ENCODE data around the gene GPATCH8. TPM values are rescaled to one million over a fixed set of nuclear protein-coding genes. Genes with fewer than 3 reads are reported as not detected.
"Not testable (repeated sequence)": the region's sequence is repeated elsewhere in the genome, so short reads cannot be mapped to it uniquely, and the experiment has no call there.

The GPATCH8 gene
- total RNA-seq, 1 donor from 2014 or later, result 49.6 TPM

GRCh38 chr17:44369414-44370023 is 133.7 kb downstream of the GPATCH8 start:
- H3K27me3 Mint-ChIP-seq (ENCODE audit: low read depth), result peaks cover 27% of the 10 kb centered on the region
- DNase-seq (ENCODE audit: low spot score); H3K9me3 Mint-ChIP-seq; H3K27ac Mint-ChIP-seq; H3K4me1 Mint-ChIP-seq (ENCODE audit: low read depth); H3K36me3 Mint-ChIP-seq (ENCODE audit: low read depth); intact Hi-C loops (cut with micrococcal nuclease): not testable (repeated sequence)
- peak overlapping the region; percentile 26 for H3K4me3 Mint-ChIP-seq (ENCODE audit: low read depth)

DNA sequence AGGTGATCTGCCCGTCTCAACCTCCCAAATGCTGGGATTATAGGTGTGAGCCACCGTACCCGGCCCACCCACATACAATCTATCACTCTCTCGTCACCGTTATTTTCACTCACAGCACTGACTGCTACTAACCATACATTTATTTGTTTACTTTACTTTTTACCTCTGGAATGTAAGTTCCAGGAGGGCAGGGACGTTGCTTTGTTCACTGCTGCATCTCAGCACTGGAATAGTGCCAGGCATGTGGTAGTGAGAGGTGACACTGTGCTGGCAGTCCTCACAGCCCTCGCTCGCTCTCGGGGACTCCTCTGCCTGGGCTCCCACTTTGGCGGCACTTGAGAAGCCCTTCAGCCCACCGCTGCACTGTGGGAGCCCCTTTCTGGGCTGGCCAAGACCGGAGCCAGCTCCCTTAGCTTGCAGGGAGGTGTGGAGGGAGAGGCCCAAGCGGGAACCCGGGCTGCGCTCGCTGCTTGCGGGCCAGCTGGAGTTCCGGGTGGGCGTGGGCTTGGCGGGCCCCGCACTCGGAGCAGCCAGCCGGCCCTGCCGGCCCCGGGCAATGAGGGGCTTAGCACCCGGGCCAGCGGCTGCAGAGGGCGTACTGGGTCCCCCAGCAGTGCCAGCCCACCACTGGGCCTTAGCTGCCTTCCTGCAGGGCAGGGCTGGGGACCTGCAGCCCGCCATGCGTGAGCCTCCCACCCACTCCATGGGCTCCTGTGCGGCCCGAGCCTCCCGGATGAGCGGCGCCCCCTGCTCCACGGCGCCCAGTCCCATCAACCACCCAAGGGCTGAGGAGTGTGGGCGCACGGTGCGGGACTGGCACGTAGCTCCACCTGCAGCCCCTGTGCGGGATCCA is 134.6 kb downstream of the GPATCH8 start:
- H3K36me3 Mint-ChIP-seq (ENCODE audit: low read depth); DNase-seq (ENCODE audit: low spot score); intact Hi-C loops (cut with micrococcal nuclease); H3K27ac Mint-ChIP-seq; H3K9me3 Mint-ChIP-seq; H3K4me1 Mint-ChIP-seq (ENCODE audit: low read depth); H3K4me3 Mint-ChIP-seq (ENCODE audit: low read depth): not testable (repeated sequence)
- peaks cover 27% of the 10 kb centered on the region for H3K27me3 Mint-ChIP-seq (ENCODE audit: low read depth)

GRCh38 chr17:44367231-44367979 is 135.8 kb downstream of the GPATCH8 start:
- no peak for DNase-seq (ENCODE audit: low spot score)
- no peaks in the 10 kb centered on the region for H3K36me3 Mint-ChIP-seq (ENCODE audit: low read depth)
- H3K27ac Mint-ChIP-seq, result no peak overlapping the region
- peaks cover 29% of the 10 kb centered on the region for H3K27me3 Mint-ChIP-seq (ENCODE audit: low read depth)
- peaks cover 6% of the 10 kb centered on the region for H3K4me1 Mint-ChIP-seq (ENCODE audit: low read depth)
- H3K9me3 Mint-ChIP-seq, result no peaks in the 10 kb centered on the region
- H3K4me3 Mint-ChIP-seq (ENCODE audit: low read depth), result no peak overlapping the region
- intact Hi-C loops (cut with micrococcal nuclease), result no loop called here

DNA sequence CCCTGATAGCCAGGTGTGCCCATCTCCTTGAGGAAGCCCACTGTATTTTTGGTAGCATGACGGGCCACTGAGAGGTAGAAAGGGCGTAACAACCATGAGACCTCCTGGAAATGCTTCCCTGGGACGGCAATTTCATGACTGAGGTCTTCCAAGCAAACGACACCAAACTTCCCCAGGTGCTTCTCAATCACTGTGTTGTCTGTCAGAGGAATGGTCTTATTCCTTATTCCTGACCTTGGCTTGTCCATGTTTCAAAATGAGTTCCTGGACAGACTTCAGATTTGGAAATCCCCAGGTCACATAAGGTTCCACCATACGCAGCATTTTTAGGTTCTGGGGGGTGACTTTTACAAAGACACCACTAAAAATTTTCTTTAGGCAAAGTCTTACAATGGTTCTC is 138.2 kb downstream of the GPATCH8 start:
- H3K4me3 Mint-ChIP-seq (ENCODE audit: low read depth); intact Hi-C loops (cut with micrococcal nuclease); H3K4me1 Mint-ChIP-seq (ENCODE audit: low read depth); H3K36me3 Mint-ChIP-seq (ENCODE audit: low read depth); DNase-seq (ENCODE audit: low spot score); H3K27ac Mint-ChIP-seq; H3K9me3 Mint-ChIP-seq: not testable (repeated sequence)
- H3K27me3 Mint-ChIP-seq (ENCODE audit: low read depth), result peaks cover 44% of the 10 kb centered on the region

DNA sequence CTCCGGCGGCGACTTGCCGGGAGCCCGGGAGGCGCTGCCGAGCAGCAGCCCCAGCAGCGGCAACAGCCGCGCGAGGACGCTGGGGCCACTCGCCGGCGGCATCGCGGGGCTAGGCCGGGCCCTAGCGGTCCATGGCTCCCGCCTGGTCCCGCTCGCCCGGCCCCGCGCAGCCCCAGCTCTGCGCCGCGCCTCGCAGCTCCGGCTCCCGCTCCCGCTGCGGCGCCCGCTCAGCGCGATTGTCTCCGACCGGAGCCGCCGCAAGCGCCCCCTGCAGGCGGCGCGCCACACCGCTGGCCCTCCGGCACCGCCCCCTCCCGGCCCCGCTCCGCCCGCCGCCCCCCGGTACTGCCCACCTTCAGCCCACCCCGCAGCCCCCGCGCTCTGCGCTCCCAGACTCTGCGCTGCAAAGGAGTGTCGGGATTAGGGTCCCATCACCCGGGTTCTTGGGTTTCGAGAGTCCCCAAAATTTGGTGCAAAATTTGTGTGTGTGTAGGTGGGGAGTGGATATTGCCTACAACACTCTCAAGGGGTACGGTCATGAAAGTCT is 139.5 kb downstream of the GPATCH8 start, which contains the start of gene FAM171A2:
FAM171A2 (minus strand) TSS at position 241 of the 547 bp plus-strand sequence; CDS start at position 102, 139 bp downstream.
- no peak within 1 kb of the TSS for H3K27ac Mint-ChIP-seq
- peaks cover 46% of the 10 kb centered on the region for H3K27me3 Mint-ChIP-seq (ENCODE audit: low read depth)
- no peaks in the 10 kb centered on the region for H3K9me3 Mint-ChIP-seq
- H3K4me1 Mint-ChIP-seq (ENCODE audit: low read depth), result peaks cover 2% of the 10 kb centered on the region
- no peaks in the 10 kb centered on the region for H3K36me3 Mint-ChIP-seq (ENCODE audit: low read depth)
- intact Hi-C loops (cut with micrococcal nuclease), result no loop called here
- DNase-seq (ENCODE audit: low spot score), result peak; percentile 54
- H3K4me3 Mint-ChIP-seq (ENCODE audit: low read depth), result peak within 1 kb of the TSS; percentile 76

GRCh38 chr17:44362949-44363612 is 140.1 kb downstream of the GPATCH8 start:
- Mint-ChIP-seq H3K4me3 (ENCODE audit: low read depth) (peak overlapping the region; percentile 71), H3K27me3 (ENCODE audit: low read depth) (peaks cover 46% of the 10 kb centered on the region), H3K4me1 (ENCODE audit: low read depth) (peaks cover 2% of the 10 kb centered on the region), H3K9me3 (no peaks in the 10 kb centered on the region), H3K36me3 (ENCODE audit: low read depth) (no peaks in the 10 kb centered on the region), H3K27ac (no peak overlapping the region)
- no peak for DNase-seq (ENCODE audit: low spot score)
- intact Hi-C loops (cut with micrococcal nuclease), result no loop called here

- no peak for DNase-seq (ENCODE audit: low spot score)
- no peaks in the 10 kb centered on the region for H3K36me3 Mint-ChIP-seq (ENCODE audit: low read depth)
- intact Hi-C loops (cut with micrococcal nuclease), result no loop called here
- H3K27ac Mint-ChIP-seq, result no peak overlapping the region
- peaks cover 2% of the 10 kb centered on the region for H3K4me1 Mint-ChIP-seq (ENCODE audit: low read depth)
- H3K4me3 Mint-ChIP-seq (ENCODE audit: low read depth), result no peak overlapping the region
- no peaks in the 10 kb centered on the region for H3K9me3 Mint-ChIP-seq
- peaks cover 44% of the 10 kb centered on the region for H3K27me3 Mint-ChIP-seq (ENCODE audit: low read depth)
Measured at GRCh38 chr17:44362459-44362948, 140.7 kb downstream of the GPATCH8 start.

DNA sequence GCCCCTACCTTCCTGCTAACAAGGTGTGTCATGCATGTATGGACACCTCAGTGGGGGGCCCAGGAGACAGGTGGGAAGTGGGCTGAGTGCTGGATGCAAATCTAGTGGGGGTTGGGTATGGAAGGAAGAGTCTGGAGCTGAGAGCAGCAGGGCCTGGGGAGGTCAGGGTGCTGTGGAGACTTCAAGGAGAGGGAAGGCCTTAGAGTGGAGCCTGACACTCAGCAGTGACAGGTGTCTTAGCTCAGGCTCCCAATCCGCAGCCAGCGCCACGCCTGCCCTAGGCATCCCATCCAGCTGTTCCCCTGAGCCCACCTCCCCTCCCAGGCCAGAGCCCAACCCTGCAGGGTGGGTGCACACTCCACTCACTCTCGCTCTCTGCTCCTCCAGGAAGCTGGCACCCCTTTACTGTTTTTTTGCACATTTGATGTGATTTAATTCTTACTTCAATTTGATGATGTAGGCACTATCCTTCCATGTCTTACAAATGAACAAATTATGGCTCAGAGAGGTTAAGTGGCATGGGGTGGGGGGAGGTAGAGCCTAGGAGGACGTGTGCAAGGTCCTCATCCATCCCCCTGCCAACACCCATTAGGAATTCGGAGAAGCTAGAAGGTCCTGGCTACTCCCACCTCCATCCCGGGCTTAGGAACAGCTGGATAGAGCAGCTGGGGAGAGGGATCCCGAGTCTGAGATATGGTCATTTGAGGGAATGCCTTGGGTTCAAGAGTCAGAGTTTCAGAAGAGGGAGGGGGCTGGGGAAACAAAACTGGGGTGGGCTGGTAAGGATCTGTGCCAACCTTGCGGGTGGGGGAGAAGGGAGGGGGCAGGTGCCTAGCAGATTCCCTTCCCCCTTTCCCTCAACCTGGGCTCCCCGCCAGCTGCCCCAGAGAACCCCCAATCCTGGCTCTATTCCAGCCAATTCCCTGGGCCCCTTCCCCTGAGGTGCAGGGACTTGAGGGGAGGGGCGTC is 141.6 kb downstream of the GPATCH8 start:
- Mint-ChIP-seq H3K9me3 (no peaks in the 10 kb centered on the region), H3K27ac (no peak overlapping the region), H3K36me3 (ENCODE audit: low read depth) (no peaks in the 10 kb centered on the region), H3K27me3 (ENCODE audit: low read depth) (peaks cover 38% of the 10 kb centered on the region), H3K4me1 (ENCODE audit: low read depth) (peaks cover 2% of the 10 kb centered on the region), H3K4me3 (ENCODE audit: low read depth) (no peak overlapping the region)
- intact Hi-C loops (cut with micrococcal nuclease), result no loop called here
- no peak for DNase-seq (ENCODE audit: low spot score)

DNA sequence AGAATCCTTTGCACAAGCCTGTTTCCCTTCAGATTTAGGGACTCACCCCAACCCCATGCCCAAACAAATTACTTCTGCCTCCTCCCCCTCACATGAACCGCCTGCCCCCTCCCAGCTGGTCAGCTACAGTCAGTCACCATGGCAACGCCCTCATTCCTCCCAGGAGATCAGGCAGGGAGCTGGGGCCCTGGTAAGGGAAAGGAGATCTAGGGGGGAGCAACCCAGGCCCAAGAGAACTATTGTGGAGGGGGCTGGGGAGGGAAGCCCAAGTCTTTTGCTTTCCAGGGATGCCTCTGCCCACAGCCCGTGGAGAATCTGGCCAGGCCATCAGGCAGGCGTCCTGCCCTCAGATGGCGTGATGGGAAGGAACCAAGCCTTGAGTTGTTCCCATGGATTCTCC is 142.4 kb downstream of the GPATCH8 start:
- no peak overlapping the region for H3K4me3 Mint-ChIP-seq (ENCODE audit: low read depth)

GRCh38 chr17:44360144-44360533 is 143.1 kb downstream of the GPATCH8 start:
- H3K4me3 Mint-ChIP-seq (ENCODE audit: low read depth), result no peak overlapping the region
- intact Hi-C loops (cut with micrococcal nuclease), result no loop called here
- peaks cover 33% of the 10 kb centered on the region for H3K27me3 Mint-ChIP-seq (ENCODE audit: low read depth)
- DNase-seq (ENCODE audit: low spot score), result no peak
- peaks cover 2% of the 10 kb centered on the region for H3K4me1 Mint-ChIP-seq (ENCODE audit: low read depth)
- H3K27ac Mint-ChIP-seq, result no peak overlapping the region
- no peaks in the 10 kb centered on the region for H3K9me3 Mint-ChIP-seq
- no peaks in the 10 kb centered on the region for H3K36me3 Mint-ChIP-seq (ENCODE audit: low read depth)

More for the DNA sequence above, 142.4 kb downstream of the GPATCH8 start:
- Mint-ChIP-seq H3K4me1 (ENCODE audit: low read depth) (peaks cover 2% of the 10 kb centered on the region), H3K27me3 (ENCODE audit: low read depth) (peaks cover 34% of the 10 kb centered on the region), H3K27ac (no peak overlapping the region), H3K9me3 (no peaks in the 10 kb centered on the region), H3K36me3 (ENCODE audit: low read depth) (no peaks in the 10 kb centered on the region)
- no peak for DNase-seq (ENCODE audit: low spot score)
- intact Hi-C loops (cut with micrococcal nuclease), result no loop called here

DNA sequence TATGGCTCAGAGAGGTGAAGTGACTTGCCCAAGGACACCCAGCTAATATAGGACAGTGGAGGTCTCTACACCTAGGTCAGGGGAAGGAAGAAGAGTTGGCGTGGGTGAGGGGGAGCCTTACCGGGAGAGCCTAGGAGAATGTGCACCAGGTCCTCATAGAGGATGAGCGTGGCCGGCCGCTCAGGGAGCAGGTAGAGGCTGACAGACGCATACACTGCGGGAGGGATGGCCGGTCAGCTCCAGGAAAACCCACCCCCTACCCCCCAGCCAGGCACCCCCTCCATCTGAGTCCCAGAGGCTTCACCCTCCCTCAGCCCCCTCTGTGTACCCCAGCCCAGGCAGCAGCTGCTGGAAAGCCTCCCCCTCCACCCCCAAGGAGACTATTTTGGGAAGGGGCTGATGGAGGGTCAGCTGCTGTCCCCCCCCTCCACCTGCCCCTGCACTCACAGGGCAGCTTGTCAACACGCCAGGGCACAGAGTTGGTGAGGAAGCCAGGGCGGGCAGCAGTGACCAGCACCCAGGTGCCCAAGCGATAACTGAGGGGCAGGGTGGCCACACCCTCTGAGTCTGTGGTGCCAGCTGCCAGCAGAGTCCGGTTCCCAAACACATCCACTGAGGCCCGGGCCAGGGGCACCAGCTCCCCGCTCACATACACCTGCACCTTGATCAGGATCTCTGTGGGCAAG is 143.6 kb downstream of the GPATCH8 start:
- DNase-seq (ENCODE audit: low spot score), result no peak
- no peak overlapping the region for H3K27ac Mint-ChIP-seq
- peaks cover 2% of the 10 kb centered on the region for H3K4me1 Mint-ChIP-seq (ENCODE audit: low read depth)
- no peak overlapping the region for H3K4me3 Mint-ChIP-seq (ENCODE audit: low read depth)
- no peaks in the 10 kb centered on the region for H3K36me3 Mint-ChIP-seq (ENCODE audit: low read depth)
- H3K27me3 Mint-ChIP-seq (ENCODE audit: low read depth), result peaks cover 30% of the 10 kb centered on the region
- no peaks in the 10 kb centered on the region for H3K9me3 Mint-ChIP-seq
- intact Hi-C loops (cut with micrococcal nuclease), result no loop called here
